ENCODE results near the gene LCP2.

The LCP2 gene

DNA sequence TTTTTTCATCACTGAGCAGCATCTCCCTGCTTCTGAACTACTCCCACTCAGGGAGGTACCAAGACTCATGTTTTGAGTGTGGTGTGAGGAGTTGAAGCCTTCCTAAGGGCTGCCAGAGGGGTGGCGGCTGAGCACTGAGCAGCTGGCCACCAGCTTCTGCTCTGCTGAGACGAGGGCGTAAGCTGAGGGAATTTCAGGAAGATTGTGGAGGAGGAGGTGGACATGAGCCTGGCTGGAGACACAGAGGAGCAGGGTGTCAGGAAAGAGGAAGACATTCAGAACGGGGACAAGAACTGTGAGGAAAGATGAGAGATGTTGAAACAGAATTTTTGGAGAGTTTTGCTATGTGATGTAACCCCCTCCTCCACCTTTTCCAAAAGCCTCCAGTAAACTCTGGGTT is 7.8 kb downstream of the LCP2 start:
- POLR2A ChIA-PET (ENCODE audit: low non-redundant PET) = no interaction called here
- no peak overlapping the region for H3K27ac ChIP-seq
- no peak for TF ChIP-seq CTCF (conservative IDR thresholded peaks at IDR 0.05; ENCODE audit: low read depth)
- CTCF ChIA-PET = interaction anchor here (0.6 to 0.7 kb wide), 2 partner anchors 11 to 50 kb away, joined by 3 read pairs; no protein-coding TSS in a partner anchor
- no peak for DNase-seq (ENCODE audit: low spot score)

- H3K27ac ChIP-seq = no peak overlapping the region
- POLR2A ChIA-PET (ENCODE audit: low non-redundant PET) = no interaction called here
- no peak for TF ChIP-seq CTCF (conservative IDR thresholded peaks at IDR 0.05; ENCODE audit: low read depth)
- CTCF ChIA-PET = no interaction called here
- DNase-seq (ENCODE audit: low spot score) = no peak
These were observed 8.5 kb downstream of the LCP2 start for GRCh38 chr5:170289121-170289520.

DNA sequence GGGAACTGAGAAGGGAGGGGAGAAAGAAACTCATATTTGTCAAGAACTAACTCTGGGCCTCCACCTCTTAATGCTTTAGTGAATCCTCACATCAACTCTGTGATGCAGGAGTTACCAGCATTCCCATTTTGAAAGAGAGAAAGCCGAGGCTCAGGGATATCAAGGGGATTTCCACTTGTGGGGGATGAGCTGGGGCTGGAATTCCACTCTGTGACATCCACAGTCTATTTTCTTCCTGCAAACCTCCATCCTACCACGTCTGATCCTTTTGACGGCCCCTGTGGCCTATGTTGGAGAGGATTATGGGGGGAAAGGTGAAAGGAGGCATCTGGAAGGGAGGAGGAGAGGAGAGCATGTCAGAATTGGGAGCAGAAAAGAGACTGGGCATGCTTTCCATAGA is 9.0 kb downstream of the LCP2 start:
- ChIA-PET CTCF (no interaction called here), POLR2A (ENCODE audit: low non-redundant PET) (no interaction called here)
- TF ChIP-seq CTCF (conservative IDR thresholded peaks at IDR 0.05; ENCODE audit: low read depth) = no peak
- DNase-seq (ENCODE audit: low spot score) = no peak
- H3K27ac ChIP-seq = no peak overlapping the region

DNA sequence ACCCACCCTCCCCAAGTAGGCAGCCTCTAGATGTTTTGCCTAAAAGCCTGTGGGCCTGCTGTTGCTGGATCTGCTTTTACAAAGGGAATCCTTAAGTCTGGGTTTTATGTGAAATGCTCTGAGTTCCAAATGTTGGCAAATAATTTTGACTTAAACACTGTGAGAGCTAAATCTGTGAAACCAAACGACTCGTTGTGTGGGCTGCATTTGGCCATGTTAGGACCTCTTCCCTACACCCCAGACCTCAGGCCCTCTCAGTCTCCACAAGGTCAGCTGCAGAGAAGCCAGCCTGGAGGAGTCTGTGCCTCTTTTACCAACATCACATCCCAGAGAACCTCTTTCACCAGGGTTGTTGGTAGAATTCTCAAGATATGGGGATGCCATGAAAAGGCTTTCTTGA is 9.4 kb downstream of the LCP2 start:
- POLR2A ChIA-PET (ENCODE audit: low non-redundant PET) = no interaction called here
- CTCF ChIA-PET = no interaction called here
- no peak for DNase-seq (ENCODE audit: low spot score)
- H3K27ac ChIP-seq = no peak overlapping the region
- no peak for TF ChIP-seq CTCF (conservative IDR thresholded peaks at IDR 0.05; ENCODE audit: low read depth)

- CTCF ChIA-PET = interaction anchor here (0.6 kb wide), 1 partner anchor 25 kb away, joined by 3 read pairs; no protein-coding TSS in a partner anchor
These were observed 10.0 kb downstream of the LCP2 start for GRCh38 chr5:170287532-170287931.

DNA sequence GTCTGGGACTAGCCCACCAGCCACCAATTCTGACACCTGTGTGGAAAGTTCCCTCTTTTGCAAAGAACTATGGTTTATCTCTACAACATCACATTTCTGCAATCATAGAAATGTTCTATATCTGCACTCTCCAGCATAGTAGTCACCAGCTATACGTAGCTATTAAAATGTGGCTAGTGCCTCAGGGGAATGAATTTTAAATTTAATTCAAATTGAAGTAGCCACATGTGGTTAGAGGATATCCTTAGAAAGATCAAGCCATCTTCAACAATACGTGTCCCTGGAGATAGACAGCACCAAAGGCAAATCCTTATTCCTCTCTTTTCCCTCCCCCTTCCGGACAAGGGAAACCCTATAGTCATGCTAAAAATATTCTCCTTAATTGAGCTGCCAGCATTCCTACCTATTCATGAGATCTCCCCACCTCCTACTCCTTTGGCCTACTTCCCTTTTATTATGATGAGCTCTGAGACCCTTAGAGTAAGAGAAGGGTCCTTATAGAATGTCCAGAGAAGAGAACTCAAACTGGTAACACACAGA is 11.1 kb downstream of the LCP2 start:
- POLR2A ChIA-PET (ENCODE audit: low non-redundant PET) = no interaction called here
- TF ChIP-seq CTCF (conservative IDR thresholded peaks at IDR 0.05; ENCODE audit: low read depth) = no peak
- CTCF ChIA-PET = no interaction called here
- H3K27ac ChIP-seq = no peak overlapping the region
- DNase-seq (ENCODE audit: low spot score) = no peak

More at GRCh38 chr5:170287532-170287931, 10.0 kb downstream of the LCP2 start:
- TF ChIP-seq CTCF (conservative IDR thresholded peaks at IDR 0.05; ENCODE audit: low read depth) = no peak
- DNase-seq (ENCODE audit: low spot score) = no peak
- POLR2A ChIA-PET (ENCODE audit: low non-redundant PET) = no interaction called here
- no peak overlapping the region for H3K27ac ChIP-seq

DNA sequence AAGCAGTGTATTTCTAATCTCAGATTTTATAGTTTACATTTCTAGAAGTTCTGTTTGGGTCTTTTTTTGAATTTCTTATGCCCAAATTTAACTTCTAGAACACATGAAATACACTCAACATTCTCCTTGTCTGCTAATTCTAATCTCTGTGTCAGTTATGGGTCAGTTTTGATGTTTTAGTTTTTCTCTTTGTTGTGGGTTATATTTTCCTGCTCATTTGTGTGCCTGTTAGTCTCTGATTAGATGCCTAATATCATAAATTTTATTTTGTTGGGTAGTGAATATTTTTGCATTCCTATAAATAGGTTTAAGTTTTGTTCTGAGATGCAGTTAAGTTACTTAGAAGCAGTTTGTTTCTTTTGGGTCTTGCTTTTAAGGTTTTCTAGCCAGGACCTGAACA is 12.4 kb downstream of the LCP2 start:
- ChIA-PET CTCF (no interaction called here), POLR2A (ENCODE audit: low non-redundant PET) (no interaction called here)
- H3K27ac ChIP-seq = no peak overlapping the region
- no peak for DNase-seq (ENCODE audit: low spot score)
- TF ChIP-seq CTCF (conservative IDR thresholded peaks at IDR 0.05; ENCODE audit: low read depth) = no peak

Measured in RWPE1 (cell line).